ENCODE measurements around the gene TPM1.

Gene TPM1

GRCh38 chr15:63045879-63046278 is 3.3 kb downstream of the TPM1 start:
- Histone ChIP-seq H3K4me3 (ENCODE audit: low read length) (peak overlapping the region; percentile 86), H3K9ac (ENCODE audit: low read length) (peak overlapping the region; percentile 5), H3K36me3 (ENCODE audit: control insufficient read depth, insufficient read depth, low read length) (peaks cover 18% of the 10 kb centered on the region), H3K27me3 (ENCODE audit: control insufficient read depth, insufficient read depth, low read length) (peaks cover 4% of the 10 kb centered on the region), H3K4me1 (ENCODE audit: control insufficient read depth, insufficient read depth, low read length) (peaks cover 32% of the 10 kb centered on the region), H3K27ac (ENCODE audit: low read depth, low read length) (peak overlapping the region; percentile 98)

GRCh38 chr15:63046917-63047760 is 4.6 kb downstream of the TPM1 start:
- Histone ChIP-seq H3K4me3 (ENCODE audit: low read length) (peak overlapping the region; percentile 86), H3K9ac (ENCODE audit: low read length) (peak overlapping the region; percentile 58), H3K27me3 (ENCODE audit: control insufficient read depth, insufficient read depth, low read length) (peaks cover 4% of the 10 kb centered on the region), H3K4me1 (ENCODE audit: control insufficient read depth, insufficient read depth, low read length) (peaks cover 35% of the 10 kb centered on the region), H3K27ac (ENCODE audit: low read depth, low read length) (peak overlapping the region; percentile 98), H3K36me3 (ENCODE audit: control insufficient read depth, insufficient read depth, low read length) (peaks cover 18% of the 10 kb centered on the region)

- Histone ChIP-seq H3K27me3 (ENCODE audit: control insufficient read depth, insufficient read depth, low read length) (peaks cover 4% of the 10 kb centered on the region), H3K4me3 (ENCODE audit: low read length) (peak overlapping the region; percentile 86), H3K36me3 (ENCODE audit: control insufficient read depth, insufficient read depth, low read length) (peaks cover 18% of the 10 kb centered on the region), H3K9ac (ENCODE audit: low read length) (peak overlapping the region; percentile 32), H3K4me1 (ENCODE audit: control insufficient read depth, insufficient read depth, low read length) (peaks cover 42% of the 10 kb centered on the region), H3K27ac (ENCODE audit: low read depth, low read length) (peak overlapping the region; percentile 98)
Observed at GRCh38 chr15:63047792-63048114, 5.2 kb downstream of the TPM1 start.

- Histone ChIP-seq H3K27me3 (ENCODE audit: control insufficient read depth, insufficient read depth, low read length) (peaks cover 4% of the 10 kb centered on the region), H3K4me3 (ENCODE audit: low read length) (peak overlapping the region; percentile 86), H3K9ac (ENCODE audit: low read length) (peak overlapping the region; percentile 66), H3K27ac (ENCODE audit: low read depth, low read length) (peak overlapping the region; percentile 98), H3K4me1 (ENCODE audit: control insufficient read depth, insufficient read depth, low read length) (peaks cover 46% of the 10 kb centered on the region), H3K36me3 (ENCODE audit: control insufficient read depth, insufficient read depth, low read length) (peaks cover 18% of the 10 kb centered on the region)
Observed at GRCh38 chr15:63048115-63048775, 5.7 kb downstream of the TPM1 start.

- H3K4me3 ChIP-seq (ENCODE audit: low read length) = peak overlapping the region; percentile 86
- H3K36me3 ChIP-seq (ENCODE audit: control insufficient read depth, insufficient read depth, low read length) = peaks cover 14% of the 10 kb centered on the region
- H3K9ac ChIP-seq (ENCODE audit: low read length) = peak overlapping the region; percentile 66
- H3K27ac ChIP-seq (ENCODE audit: low read depth, low read length) = peak overlapping the region; percentile 98
- H3K27me3 ChIP-seq (ENCODE audit: control insufficient read depth, insufficient read depth, low read length) = peaks cover 3% of the 10 kb centered on the region
- peaks cover 49% of the 10 kb centered on the region for H3K4me1 ChIP-seq (ENCODE audit: control insufficient read depth, insufficient read depth, low read length)
Observed at GRCh38 chr15:63048776-63049665, 6.5 kb downstream of the TPM1 start.

- no peaks in the 10 kb centered on the region for H3K27me3 ChIP-seq (ENCODE audit: control insufficient read depth, insufficient read depth, low read length)
- peak overlapping the region; percentile 86 for H3K4me3 ChIP-seq (ENCODE audit: low read length)
- peaks cover 8% of the 10 kb centered on the region for H3K36me3 ChIP-seq (ENCODE audit: control insufficient read depth, insufficient read depth, low read length)
- H3K27ac ChIP-seq (ENCODE audit: low read depth, low read length) = peak overlapping the region; percentile 98
- no peak overlapping the region for H3K9ac ChIP-seq (ENCODE audit: low read length)
- H3K4me1 ChIP-seq (ENCODE audit: control insufficient read depth, insufficient read depth, low read length) = peaks cover 57% of the 10 kb centered on the region
Observed at GRCh38 chr15:63049783-63050371, 7.3 kb downstream of the TPM1 start.

- Histone ChIP-seq H3K27ac (ENCODE audit: low read depth, low read length) (peak overlapping the region; percentile 98), H3K27me3 (ENCODE audit: control insufficient read depth, insufficient read depth, low read length) (no peaks in the 10 kb centered on the region), H3K9ac (ENCODE audit: low read length) (no peak overlapping the region), H3K4me3 (ENCODE audit: low read length) (peak overlapping the region; percentile 23), H3K4me1 (ENCODE audit: control insufficient read depth, insufficient read depth, low read length) (peaks cover 66% of the 10 kb centered on the region), H3K36me3 (ENCODE audit: control insufficient read depth, insufficient read depth, low read length) (peaks cover 8% of the 10 kb centered on the region)
Observed at GRCh38 chr15:63050731-63051155, 8.2 kb downstream of the TPM1 start.

GRCh38 chr15:63051156-63052066 is 8.9 kb downstream of the TPM1 start:
- peak overlapping the region; percentile 40 for H3K4me3 ChIP-seq (ENCODE audit: low read length)
- H3K4me1 ChIP-seq (ENCODE audit: control insufficient read depth, insufficient read depth, low read length) = peaks cover 71% of the 10 kb centered on the region
- no peaks in the 10 kb centered on the region for H3K27me3 ChIP-seq (ENCODE audit: control insufficient read depth, insufficient read depth, low read length)
- H3K27ac ChIP-seq (ENCODE audit: low read depth, low read length) = peak overlapping the region; percentile 98
- H3K9ac ChIP-seq (ENCODE audit: low read length) = no peak overlapping the region
- H3K36me3 ChIP-seq (ENCODE audit: control insufficient read depth, insufficient read depth, low read length) = peaks cover 8% of the 10 kb centered on the region

- H3K9ac ChIP-seq (ENCODE audit: low read length) = peak overlapping the region; percentile 17
- H3K27me3 ChIP-seq (ENCODE audit: control insufficient read depth, insufficient read depth, low read length) = no peaks in the 10 kb centered on the region
- peak overlapping the region; percentile 40 for H3K4me3 ChIP-seq (ENCODE audit: low read length)
- peak overlapping the region; percentile 98 for H3K27ac ChIP-seq (ENCODE audit: low read depth, low read length)
- H3K4me1 ChIP-seq (ENCODE audit: control insufficient read depth, insufficient read depth, low read length) = peaks cover 70% of the 10 kb centered on the region
- H3K36me3 ChIP-seq (ENCODE audit: control insufficient read depth, insufficient read depth, low read length) = peaks cover 8% of the 10 kb centered on the region
Observed at GRCh38 chr15:63052077-63052841, 9.7 kb downstream of the TPM1 start.

GRCh38 chr15:63052961-63053698 is 10.6 kb downstream of the TPM1 start:
- peaks cover 73% of the 10 kb centered on the region for H3K4me1 ChIP-seq (ENCODE audit: control insufficient read depth, insufficient read depth, low read length)
- H3K27ac ChIP-seq (ENCODE audit: low read depth, low read length) = peak overlapping the region; percentile 98
- H3K36me3 ChIP-seq (ENCODE audit: control insufficient read depth, insufficient read depth, low read length) = peaks cover 9% of the 10 kb centered on the region
- peak overlapping the region; percentile 3 for H3K4me3 ChIP-seq (ENCODE audit: low read length)
- no peaks in the 10 kb centered on the region for H3K27me3 ChIP-seq (ENCODE audit: control insufficient read depth, insufficient read depth, low read length)
- no peak overlapping the region for H3K9ac ChIP-seq (ENCODE audit: low read length)
